Testis (tissue), 2 donors: Measurements from ENCODE around the gene SYNRG.

Experiments used
- CTCF ChIP-seq, 3 experiments: fragments of 450-650 bp in 2 of 3; fragments of 200-600 bp in 1 of 3; sonication (generic) in 1 of 3; IDR thresholded peaks; one replicate each; pipeline ENCODE4 v1.5.1; 2016 to 2019; ENCODE audit warnings: antibody characterized with exemption in 3 of 3, mild to moderate bottlenecking in 2 of 3, moderate library complexity in 1 of 3
- POLR2A ChIP-seq: fragments of 450-650 bp; IDR thresholded peaks from one replicate; pipeline ENCODE4 v1.6.1; 2017; ENCODE audit warnings: antibody characterized with exemption, mild to moderate bottlenecking, moderate library complexity

GRCh38 chr17:37483311-37484039 is 125.7 kb downstream of the SYNRG start:
- no peak for TF ChIP-seq CTCF (IDR thresholded peaks at IDR 0.05)
- TF ChIP-seq POLR2A: no peak
